SHP77 treated with DMSO at 0.1 percent for 48 hours (cell line): Measurements from ENCODE around the gene IFI27.

ENCODE experiments used
- DNase-seq: peaks from one replicate; lab custom pipeline; 2025; lab: John Stamatoyannopoulos, UW

IFI27 gene

GRCh38 chr14:94124582-94125377 lies 14.2 kb downstream of the IFI27 start:
- DNase-seq: no peak

DNA sequence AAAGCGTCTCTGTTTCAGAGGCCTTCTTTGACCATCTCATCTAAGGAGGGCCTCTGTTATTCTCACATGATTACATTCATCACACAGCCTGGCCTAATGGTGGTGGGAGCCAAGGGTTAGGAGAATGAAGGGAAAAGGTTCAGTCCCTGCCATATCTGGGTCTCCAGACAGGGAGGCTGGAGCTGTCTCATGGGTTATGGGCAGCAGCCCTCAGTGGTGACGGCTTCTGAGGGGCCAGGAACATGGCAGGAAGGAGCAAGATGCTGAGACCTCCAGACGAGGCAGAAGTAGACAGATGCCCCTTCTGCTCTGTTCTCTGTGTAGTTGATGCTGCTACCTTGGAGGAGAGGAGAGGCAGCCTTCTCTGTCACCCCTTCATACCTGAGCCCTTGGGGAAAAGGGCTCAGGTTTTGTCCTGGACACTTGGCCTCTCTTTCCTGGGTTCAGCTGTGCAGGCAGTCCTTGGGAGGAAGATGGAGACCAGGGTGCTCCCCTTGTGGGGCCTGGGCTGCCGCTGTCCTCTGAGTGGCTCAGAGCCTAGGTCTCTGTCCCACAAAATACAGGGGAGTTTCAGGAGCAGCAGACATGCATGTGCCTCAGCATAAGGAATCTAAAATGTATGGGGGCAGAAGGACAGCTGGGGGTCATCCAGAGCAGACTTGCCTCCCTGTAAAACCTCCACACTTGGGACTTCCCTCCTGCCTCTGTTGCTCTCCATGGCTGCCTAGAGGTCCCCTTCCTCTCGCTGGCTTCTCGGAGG lies 15.3 kb downstream of the IFI27 start:
- DNase-seq: no peak

DNA sequence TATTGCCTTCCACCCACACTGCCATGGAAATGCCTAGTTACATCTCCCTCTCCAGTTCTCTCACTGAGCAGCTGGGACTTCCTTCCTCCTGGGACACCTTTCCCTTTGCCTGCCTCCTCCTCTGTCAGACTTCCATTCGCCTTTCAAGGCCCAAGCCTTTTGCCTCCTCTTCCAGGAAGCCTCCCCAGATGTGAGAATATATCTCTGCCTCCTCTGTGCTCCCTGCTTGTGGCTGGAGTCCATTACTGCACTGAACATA lies 15.8 kb downstream of the IFI27 start:
- no peak for DNase-seq

- no peak for DNase-seq
Observed at GRCh38 chr14:94126800-94127199, 16.3 kb downstream of the IFI27 start.

GRCh38 chr14:94127330-94127729 lies 16.8 kb downstream of the IFI27 start:
- no peak for DNase-seq

DNA sequence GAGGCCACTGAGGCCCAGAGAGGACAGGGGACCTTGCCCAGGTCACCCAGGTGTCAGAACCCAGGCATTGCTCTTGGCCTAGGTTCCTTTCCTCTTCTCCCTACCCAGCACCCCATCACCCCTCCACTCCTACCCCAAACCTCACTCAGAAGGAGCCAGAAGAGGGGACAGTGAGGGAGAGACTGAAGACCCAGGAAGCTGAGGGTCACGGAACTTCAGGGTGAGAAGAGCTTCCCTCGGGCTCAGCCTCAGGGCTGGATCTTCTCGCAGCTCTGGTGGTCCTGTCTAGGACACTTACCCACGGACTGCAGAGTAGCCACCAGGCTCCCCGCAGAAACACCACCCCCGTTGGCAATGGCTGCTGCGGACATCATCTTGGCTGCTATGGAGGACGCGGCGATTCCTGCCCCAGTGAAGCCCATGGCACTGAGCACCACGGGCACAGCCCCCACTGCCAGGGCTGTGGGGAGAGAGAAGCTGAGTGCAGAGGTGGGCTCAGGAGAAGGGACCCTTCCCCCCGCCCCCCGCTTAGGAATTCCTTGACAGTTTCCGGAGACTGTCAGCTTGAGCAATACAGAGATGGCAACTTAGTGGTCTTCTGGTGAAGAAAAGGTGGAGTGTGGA lies 17.8 kb downstream of the IFI27 start:
- no peak for DNase-seq

DNA sequence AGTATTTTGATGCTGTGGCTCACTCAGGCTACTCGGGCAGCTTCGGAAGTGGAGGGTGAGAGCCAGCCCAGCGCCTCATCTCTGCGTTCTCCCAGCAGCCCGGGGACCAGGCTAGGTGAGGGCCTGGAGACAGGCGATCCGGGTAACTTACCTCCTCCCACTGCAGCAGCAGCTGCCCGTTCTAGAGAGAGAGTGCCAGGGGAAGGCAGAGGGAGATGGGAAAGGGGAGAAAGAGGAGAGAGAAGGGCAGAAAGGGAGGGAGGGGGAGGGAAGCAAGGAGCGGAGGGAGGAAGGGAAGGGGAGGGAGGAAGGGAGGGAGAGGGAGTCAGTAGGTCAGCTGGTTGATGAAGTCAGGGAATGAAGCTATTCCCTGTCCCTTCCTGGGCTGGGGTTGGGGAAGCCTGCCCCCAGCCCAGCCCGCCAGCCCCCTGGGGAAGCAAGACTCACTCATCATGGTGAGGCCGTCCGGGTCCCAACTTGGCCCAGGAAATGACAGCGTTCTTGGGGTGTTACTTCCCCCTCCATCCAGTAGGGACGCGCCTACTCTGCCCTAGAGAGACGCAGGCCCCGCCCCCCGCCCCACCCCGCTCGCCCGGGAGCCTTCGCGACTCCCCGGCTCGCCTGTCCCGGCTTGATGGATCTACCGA lies 18.7 kb downstream of the IFI27 start, which contains the start of gene IFI27L2:
Gene IFI27L2 (minus strand): TSS at position 494 of the 647 bp plus-strand sequence. CDS start 40 bp downstream, at position 454.
- peak; percentile 67 for DNase-seq

DNA sequence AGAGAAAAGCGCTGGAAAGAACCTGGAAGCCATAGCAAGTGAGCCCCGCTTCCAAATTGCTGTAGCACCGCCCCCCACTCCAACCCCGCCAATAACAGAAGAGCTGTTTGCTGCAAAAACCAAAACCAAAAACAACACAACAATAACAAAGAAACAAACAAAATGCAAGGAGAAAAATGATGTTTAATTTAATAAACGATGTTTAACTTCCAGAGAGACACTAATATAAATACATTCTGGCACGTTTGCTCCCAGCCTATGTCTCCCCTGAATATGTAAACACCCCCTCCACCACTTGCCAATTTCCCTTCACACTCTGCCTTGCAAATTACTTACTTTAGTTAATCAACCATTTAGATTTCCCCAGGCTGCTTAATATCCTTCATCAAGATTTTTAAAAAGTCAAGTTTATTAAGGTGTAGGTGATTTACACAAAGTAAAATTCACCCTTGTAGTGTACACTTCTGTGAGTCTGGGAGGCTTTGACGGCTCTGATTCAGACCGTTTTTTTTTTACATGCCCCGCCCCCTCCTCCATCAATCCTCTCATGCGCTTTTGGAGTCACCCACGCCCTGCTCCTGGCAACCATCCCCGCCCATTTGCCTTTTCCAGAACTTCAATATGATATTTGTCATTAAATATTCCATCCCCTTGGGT lies 19.4 kb downstream of the IFI27 start:
- DNase-seq: peak; percentile 53

DNA sequence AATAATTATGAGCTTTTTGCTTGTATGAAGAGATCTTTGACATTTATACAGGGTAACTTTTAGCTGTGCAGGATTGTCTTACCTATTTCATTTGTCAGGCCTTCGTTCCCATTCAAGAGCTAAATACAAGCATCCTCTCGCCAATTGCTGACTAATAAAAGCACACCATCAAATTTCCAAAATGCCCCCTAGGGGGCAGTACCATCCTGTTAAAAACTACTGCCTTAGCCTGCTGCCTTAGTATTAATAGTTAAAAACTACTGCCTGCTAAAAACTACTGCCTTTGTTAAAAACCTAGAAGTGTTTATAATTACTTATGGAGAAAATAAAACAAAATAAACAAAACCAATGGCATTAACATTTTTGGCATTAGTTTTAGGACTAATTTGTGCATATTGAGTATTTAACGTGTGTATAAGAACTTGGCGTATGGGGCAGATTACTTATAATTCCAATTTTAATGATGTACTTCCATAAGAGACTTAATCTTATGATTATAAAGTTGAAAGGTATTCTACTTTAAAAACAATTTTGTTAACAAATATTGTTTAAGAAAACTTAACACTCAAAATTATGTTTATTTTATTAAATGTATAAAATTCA lies 21.9 kb downstream of the IFI27 start:
- DNase-seq: peak; percentile 77

GRCh38 chr14:94135476-94135875 lies 24.9 kb downstream of the IFI27 start:
- no peak for DNase-seq

DNA sequence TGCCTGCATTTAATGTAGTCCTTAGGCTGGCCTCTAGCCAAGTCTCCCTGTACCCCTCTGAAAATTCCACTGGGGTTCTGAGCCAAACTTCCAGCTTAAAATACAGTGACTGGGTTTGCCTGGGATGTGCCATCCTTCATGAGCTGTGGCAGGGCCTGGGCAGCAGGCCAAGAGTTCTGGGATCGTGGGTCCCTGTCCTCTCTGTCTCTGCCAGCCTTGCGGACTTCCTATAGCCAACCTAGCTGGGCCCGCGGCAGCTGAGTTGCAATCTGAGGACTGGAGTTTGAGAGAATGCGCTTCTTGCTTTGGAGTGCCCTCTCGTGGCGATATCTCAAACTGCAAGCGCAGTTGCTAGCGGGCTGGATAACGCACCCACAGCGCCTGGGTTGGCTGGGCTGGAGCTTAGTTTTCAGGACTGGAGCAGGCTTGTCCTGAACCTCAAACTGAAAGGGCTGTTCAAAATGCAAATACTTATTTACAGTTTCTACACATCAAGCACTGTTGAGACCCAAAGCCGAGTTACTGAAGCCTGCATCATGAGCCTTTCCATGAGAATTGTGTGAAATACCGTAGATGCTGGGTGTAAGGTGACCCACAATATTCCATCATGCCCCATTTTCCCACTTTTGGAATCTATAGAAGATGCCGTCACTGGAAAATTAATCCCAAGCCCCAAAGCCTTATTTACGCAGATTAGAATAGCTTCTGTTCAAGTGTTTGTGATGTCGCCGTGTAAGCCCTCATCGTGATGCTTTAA lies 26.2 kb downstream of the IFI27 start:
- DNase-seq: peak; percentile 79

- DNase-seq: no peak
Observed at GRCh38 chr14:94138251-94138650, 27.7 kb downstream of the IFI27 start.

- no peak for DNase-seq
Observed at GRCh38 chr14:94139006-94139405, 28.5 kb downstream of the IFI27 start.

- DNase-seq: no peak
Observed at GRCh38 chr14:94139421-94139820, 28.9 kb downstream of the IFI27 start.

- no peak for DNase-seq
Observed at GRCh38 chr14:94142247-94142646, 31.7 kb downstream of the IFI27 start.

DNA sequence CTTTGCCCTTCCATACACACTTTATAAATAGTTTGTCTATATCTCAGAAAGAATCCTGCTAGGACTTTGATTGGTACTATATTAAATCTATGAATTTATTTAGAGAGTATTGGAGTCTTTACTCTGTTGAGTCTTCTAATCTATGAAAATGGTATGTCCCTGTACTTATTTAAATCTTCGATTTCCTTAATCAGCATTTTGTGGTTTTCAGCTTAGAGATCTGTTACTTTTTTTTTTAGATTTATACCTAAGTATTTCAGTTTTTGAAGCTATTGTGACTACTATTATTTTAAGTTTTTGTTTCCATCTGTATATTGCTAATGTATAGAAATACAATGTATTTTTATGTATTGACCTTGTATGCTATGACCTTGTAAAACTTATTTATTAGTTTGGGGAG lies 32.3 kb downstream of the IFI27 start:
- no peak for DNase-seq

- no peak for DNase-seq
Observed at GRCh38 chr14:94143239-94143638, 32.7 kb downstream of the IFI27 start.

DNA sequence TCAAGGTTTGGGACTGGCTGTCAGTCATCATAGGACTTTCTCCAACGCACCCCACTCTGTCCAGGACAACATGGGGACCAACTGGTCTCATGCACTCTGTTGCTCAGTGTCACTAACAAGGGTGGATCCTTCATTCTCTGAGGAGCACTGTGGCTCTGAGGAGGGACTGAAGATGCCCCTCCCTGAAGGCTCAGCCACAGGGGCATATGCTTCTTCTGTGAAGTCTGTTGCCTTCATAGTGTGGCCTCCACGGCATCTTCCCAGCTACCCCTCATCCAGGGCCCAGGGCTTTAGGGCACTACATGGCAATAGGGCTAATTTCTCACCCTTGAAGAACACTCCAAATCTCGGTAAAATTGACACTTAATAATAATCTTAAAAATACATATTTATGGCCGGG lies 33.2 kb downstream of the IFI27 start:
- DNase-seq: no peak

DNA sequence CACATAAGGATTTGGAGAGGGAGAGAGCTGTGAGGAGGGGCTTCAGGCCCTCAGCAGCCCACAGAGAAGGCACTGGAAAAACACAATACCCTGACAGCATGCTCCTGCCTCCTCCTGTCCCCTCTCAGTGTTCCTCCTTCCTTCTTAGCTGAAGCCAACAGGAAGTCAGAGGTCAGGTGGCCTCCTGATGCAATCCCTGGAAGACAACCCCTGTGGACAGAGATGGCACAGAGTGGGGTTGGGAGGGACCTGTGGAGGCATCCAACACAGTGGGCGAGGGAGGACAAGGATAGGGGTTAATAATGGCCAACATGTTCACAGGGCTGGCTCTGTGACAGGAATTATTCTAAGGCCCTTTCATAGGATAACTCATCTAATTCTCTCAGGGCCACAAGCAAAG lies 34.2 kb downstream of the IFI27 start:
- DNase-seq: no peak

DNA sequence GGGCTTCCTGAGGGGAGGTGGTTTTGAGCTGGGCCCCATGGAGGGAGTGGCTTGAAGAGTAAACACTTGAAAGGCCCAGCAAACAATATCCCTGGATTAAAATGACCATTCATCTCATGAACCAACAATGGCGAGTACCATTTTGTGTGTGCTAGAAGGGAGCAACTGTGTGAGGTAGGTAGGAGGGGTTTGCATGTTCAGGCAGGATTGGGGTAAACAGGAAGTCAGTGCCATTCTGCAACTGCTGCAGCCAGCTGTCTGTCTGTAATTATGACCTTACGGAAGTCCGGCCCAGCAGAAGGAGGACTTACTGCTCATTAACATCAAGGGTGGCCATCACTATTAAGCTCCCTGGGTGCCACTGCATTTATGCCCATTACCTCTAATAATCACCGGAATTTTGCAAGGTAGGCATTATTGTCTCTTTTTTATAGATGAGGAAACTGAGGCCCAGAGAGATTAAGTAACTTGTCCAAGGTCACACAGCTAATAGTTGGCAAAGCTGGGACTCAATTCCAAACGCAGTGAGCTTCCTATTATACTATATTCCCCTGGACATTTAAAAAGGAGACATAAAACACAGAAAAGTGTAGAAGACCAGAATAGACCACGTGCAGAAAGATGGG lies 35.5 kb downstream of the IFI27 start:
- peak; percentile 95 for DNase-seq
